Thyroid gland (tissue), 4 donors: ENCODE data around the gene MEI1. TPM values are rescaled to one million over a fixed set of nuclear protein-coding genes. Genes with fewer than 3 reads are reported as not detected.
A peak's percentile ranks its signal among the peaks of the same experiment; 100 is the strongest.

Experiments
- DNase-seq, 2 donors: peaks; one replicate each; pipeline ENCODE4 v3.0.0-alpha.2; 2019
- H3K27ac ChIP-seq, 3 donors: fragments of 200-600 bp; sonication (generic); 1 replicate in 2 of 3; 2 replicates in 1 of 3; pipeline ENCODE4 v1.5.1; 2016 to 2019; ENCODE audit warnings: mild to moderate bottlenecking in 1 of 3, moderate library complexity in 1 of 3
- H3K27me3 ChIP-seq: fragments of 200-600 bp; sonication (generic); one replicate; pipeline ENCODE4 v1.5.1; 2019
- H3K36me3 ChIP-seq, 2 donors: fragments of 200-600 bp; sonication (generic); one replicate each; pipeline ENCODE4 v1.5.1; 2016 to 2019
- H3K4me1 ChIP-seq, 2 donors: fragments of 200-600 bp; sonication (generic); one replicate each; pipeline ENCODE4 v1.5.1; 2017 to 2019
- H3K4me3 ChIP-seq, 3 donors: fragments of 200-600 bp; sonication (generic); replicated peaks in 1 of 3; 1 replicate in 2 of 3; 2 replicates in 1 of 3; pipeline ENCODE4 v1.5.1; 2016; ENCODE audit warnings: mild to moderate bottlenecking in 1 of 3
- H3K9me3 ChIP-seq: fragments of 200-600 bp; sonication (generic); one replicate; pipeline ENCODE4 v1.5.1; 2017
- CTCF ChIP-seq, 6 experiments: fragments of 200-600 bp in 3 of 6; fragments of 450-650 bp in 3 of 6; sonication (generic) in 3 of 6; IDR thresholded peaks; one replicate each; pipeline ENCODE4 v1.5.1; 2016 to 2019; ENCODE audit warnings: antibody characterized with exemption in 6 of 6, mild to moderate bottlenecking in 2 of 6, inconsistent platforms in 1 of 6, moderate library complexity in 1 of 6
- POLR2A ChIP-seq, 2 donors: fragments of 450-650 bp; IDR thresholded peaks; one replicate each; pipeline ENCODE4 v1.6.1; 2017; ENCODE audit warnings: antibody characterized with exemption in 2 of 2, mild to moderate bottlenecking in 2 of 2, moderate library complexity in 1 of 2
- WGBS, 2 donors: methylation state at CpG; one replicate each; pipeline ENCODE4 v1.1.5; 2017; 5-methylcytosine and 5-hydroxymethylcytosine counted together
- intact Hi-C: fragments of 100-400 bp; cut with DNase I; formaldehyde crosslinking; loops from one replicate; pipeline ENCODE4 v1.15.1; 2023
- total RNA-seq, 4 donors: library from RNA; depleted of rRNA; stranded (reverse); fragments of >200 nt; gene quantifications; one replicate each; pipeline ENCODE4 v1.2.3, GENCODE V29; 2016

The MEI1 gene
- total RNA-seq, 4 donors from 2014 or later = 0.25 to 5.2 (median 1.4) TPM

DNA sequence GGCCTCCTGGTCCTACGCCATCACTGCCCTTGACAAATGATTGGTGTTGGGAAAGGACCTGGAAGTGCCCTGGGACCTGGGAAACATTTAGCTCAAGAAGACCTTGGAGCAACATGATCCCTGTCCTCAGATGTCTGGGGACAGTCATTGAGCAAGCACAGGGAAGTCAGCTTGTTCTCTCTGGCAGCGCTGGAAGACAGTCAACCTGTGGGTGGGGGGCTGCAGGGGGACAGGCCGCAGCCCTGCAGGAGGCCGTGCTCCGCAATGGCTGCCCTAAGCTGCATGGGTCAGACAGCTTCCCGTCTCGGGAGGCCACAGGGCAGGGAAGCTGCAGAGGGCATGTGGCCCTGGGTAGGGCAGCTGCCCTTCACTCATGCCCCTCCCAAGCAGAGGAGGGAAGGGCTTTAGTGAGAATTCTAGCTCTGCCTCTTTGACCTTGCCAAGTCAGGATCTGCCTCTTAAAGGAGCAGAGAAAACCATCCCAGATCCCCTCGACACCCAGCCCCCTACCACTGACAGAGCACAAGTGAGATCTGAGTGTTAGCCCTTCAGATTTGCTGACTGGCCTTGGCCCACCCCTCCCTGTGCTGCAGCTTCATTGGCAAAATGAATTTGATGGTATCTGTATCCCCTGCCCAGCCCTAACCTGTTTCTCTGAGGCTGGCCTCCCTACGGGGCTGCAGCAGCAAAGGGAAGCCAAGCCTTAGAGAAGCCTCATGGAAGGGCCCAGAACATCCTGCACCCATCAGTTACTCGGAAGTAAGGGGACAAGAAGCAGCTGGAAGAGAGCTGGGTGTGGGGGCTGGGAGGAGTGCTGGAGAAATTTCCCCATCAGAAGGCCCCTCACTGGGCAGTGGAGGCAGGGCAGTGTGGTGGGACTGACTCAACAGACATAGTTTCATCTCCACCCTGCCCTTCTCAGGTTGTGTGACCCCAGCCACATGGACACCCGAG lies 127.4 kb downstream of the MEI1 start:
- TF ChIP-seq CTCF (IDR thresholded peaks at IDR 0.05) = no peak
- no peak for TF ChIP-seq POLR2A (IDR thresholded peaks at IDR 0.05)
- Histone ChIP-seq H3K27ac (peak overlapping the region in 1 of 3 donors; percentile 51), H3K4me3 (no peak overlapping the region), H3K36me3 (no peaks in the 10 kb centered on the region), H3K4me1 (peaks cover 0 to 5% of the 10 kb centered on the region in 2 donors), H3K27me3 (no peaks in the 10 kb centered on the region), H3K9me3 (no peaks in the 10 kb centered on the region)
- no peak for DNase-seq
- 68 to 70% methylated on average over 11 of the region's 11 CpGs for WGBS, 2 donors
- intact Hi-C loops = no loop called here

DNA sequence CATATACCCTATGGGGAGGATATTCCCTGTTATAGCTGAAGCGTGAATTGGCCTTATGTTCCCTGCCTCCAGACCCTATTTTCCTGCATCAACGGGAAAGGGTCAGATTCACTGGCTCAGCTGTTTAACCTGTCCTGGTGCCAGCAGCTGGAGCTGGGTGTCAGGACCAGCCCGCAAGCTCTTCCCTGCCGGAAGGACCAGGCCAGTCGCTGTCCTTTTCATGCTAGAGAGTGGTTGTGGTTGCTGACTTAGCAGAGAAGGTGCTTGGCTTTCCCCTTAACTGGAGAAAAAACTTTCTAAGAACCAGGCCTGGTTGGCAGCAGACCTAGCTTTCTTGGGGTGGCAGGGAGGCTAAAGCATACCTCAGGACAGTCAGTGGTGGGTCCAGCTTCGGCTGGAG lies 128.4 kb downstream of the MEI1 start:
- Histone ChIP-seq H3K4me3 (no peak overlapping the region), H3K4me1 (peaks cover 4 to 10% of the 10 kb centered on the region in 2 donors), H3K36me3 (no peaks in the 10 kb centered on the region), H3K9me3 (no peaks in the 10 kb centered on the region), H3K27me3 (no peaks in the 10 kb centered on the region), H3K27ac (no peak overlapping the region)
- TF ChIP-seq CTCF (IDR thresholded peaks at IDR 0.05) (no peak), POLR2A (IDR thresholded peaks at IDR 0.05) (no peak)
- intact Hi-C loops = no loop called here
- DNase-seq = no peak
- 80 to 84% methylated on average over 6 of the region's 6 CpGs for WGBS, 2 donors

GRCh38 chr22:41828516-41828915 lies 129.2 kb downstream of the MEI1 start:
- no peaks in the 10 kb centered on the region for H3K9me3 ChIP-seq
- no peaks in the 10 kb centered on the region for H3K27me3 ChIP-seq
- TF ChIP-seq POLR2A (IDR thresholded peaks at IDR 0.05) (no peak), CTCF (IDR thresholded peaks at IDR 0.05) (no peak)
- peaks cover 4 to 10% of the 10 kb centered on the region in 2 donors for H3K4me1 ChIP-seq
- no peaks in the 10 kb centered on the region for H3K36me3 ChIP-seq
- intact Hi-C loops = no loop called here
- no peak overlapping the region for H3K4me3 ChIP-seq
- no peak overlapping the region for H3K27ac ChIP-seq
- DNase-seq = no peak
- WGBS, 2 donors = 97 to 99% methylated on average over 4 of the region's 4 CpGs

- intact Hi-C loops = loop anchor here (5.0 kb wide), 1 partner anchor 117 kb away; the partner anchor contains the start of gene CENPM
- WGBS, 2 donors = 100% methylated on average over 3 of the region's 3 CpGs
- Histone ChIP-seq H3K9me3 (no peaks in the 10 kb centered on the region), H3K36me3 (no peaks in the 10 kb centered on the region), H3K4me1 (peaks cover 9 to 10% of the 10 kb centered on the region in 2 donors), H3K27ac (no peak overlapping the region), H3K27me3 (no peaks in the 10 kb centered on the region), H3K4me3 (no peak overlapping the region)
- DNase-seq = no peak
- TF ChIP-seq CTCF (IDR thresholded peaks at IDR 0.05) (no peak), POLR2A (IDR thresholded peaks at IDR 0.05) (no peak)
Measured at GRCh38 chr22:41830174-41830573, 130.9 kb downstream of the MEI1 start.

DNA sequence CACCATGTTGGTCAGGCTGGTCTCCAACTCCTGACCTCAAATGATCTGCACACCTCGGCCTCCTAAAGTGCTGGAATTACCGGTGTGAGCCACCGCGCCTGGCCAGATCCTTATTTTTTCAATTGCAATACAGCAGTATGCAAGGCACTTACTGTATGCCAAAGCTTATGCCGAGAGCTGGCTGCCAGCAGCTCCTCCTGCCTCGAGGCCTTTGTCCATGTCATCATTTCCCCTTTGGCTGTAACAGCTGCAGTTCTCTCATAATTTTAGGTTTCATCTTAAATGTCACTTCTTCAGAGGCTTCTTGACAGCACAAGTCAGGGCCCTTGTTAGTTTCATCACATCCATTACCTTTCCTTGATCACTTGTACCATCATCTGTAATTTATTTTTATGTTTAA lies 132.1 kb downstream of the MEI1 start:
- DNase-seq = no peak
- H3K4me1 ChIP-seq = peaks cover 5 to 9% of the 10 kb centered on the region in 2 donors
- 81 to 83% methylated on average over 6 of the region's 6 CpGs for WGBS, 2 donors
- no peaks in the 10 kb centered on the region for H3K36me3 ChIP-seq
- H3K27ac ChIP-seq = peak overlapping the region in 1 of 3 donors; percentile 13
- H3K9me3 ChIP-seq = no peaks in the 10 kb centered on the region
- H3K4me3 ChIP-seq = no peak overlapping the region
- intact Hi-C loops = loop anchor here (5.0 kb wide), 1 partner anchor 116 kb away; the partner anchor contains the start of gene CENPM
- no peak for TF ChIP-seq POLR2A (IDR thresholded peaks at IDR 0.05)
- no peaks in the 10 kb centered on the region for H3K27me3 ChIP-seq
